Caco-2 (cell line): ENCODE results near the gene ZAP70. TPM values are rescaled to one million over a fixed set of nuclear protein-coding genes. Genes with fewer than 3 reads are reported as not detected.

Experiments used
- BruUV-seq: library from RNA; stranded (reverse); fragments of 400-500 nt; replicated peaks from 2 replicates; lab custom pipeline; 2021; lab: Mats Ljungman, UMichigan
- CTCF ChIA-PET: fragments of 300-600 bp; sonication (Branson Sonifier 250); formaldehyde crosslinking; loops from one replicate; lab custom pipeline; 2022; ENCODE audit warnings: antibody characterized with exemption; lab: Charles Lee
- POLR2A ChIA-PET: fragments of 300-600 bp; sonication (Branson Sonifier 250); formaldehyde crosslinking; loops from one replicate; lab custom pipeline; 2022; ENCODE audit warnings: antibody characterized with exemption; lab: Charles Lee
- DNase-seq, 2 experiments: peaks; one replicate each; pipeline versions ENCODE4 v3.0.0 to v3.0.0-alpha.2; 2020 to 2022
- H3K27me3 ChIP-seq: replicated peaks from 2 replicates; pipeline ENCODE4 v1.6.0; 2011; ENCODE audit warnings: low read length; ENCODE audit not compliant: control insufficient read depth, insufficient read depth
- H3K36me3 ChIP-seq: 2 replicates; pipeline ENCODE4 v1.5.1; 2011; ENCODE audit warnings: low read length; ENCODE audit not compliant: control insufficient read depth, insufficient read depth
- H3K4me1 ChIP-seq: fragments of 250-450 bp; sonication (Bioruptor Pico); 2 replicates; pipeline ENCODE4 v1.5.1; 2020; ENCODE audit warnings: mild to moderate bottlenecking
- H3K4me3 ChIP-seq: 2 replicates; pipeline ENCODE4 v1.5.1; 2011; ENCODE audit warnings: low read depth, mild to moderate bottlenecking, control low read depth, low read length
- H3K9me3 ChIP-seq: fragments of 250-450 bp; sonication (Bioruptor Pico); 2 replicates; pipeline ENCODE4 v1.5.1; 2020; ENCODE audit warnings: mild to moderate bottlenecking, moderate library complexity
- H3K27ac Mint-ChIP-seq: one replicate; pipeline ENCODE4 v1.8.0; 2022; ENCODE audit warnings: mixed read lengths; ENCODE audit not compliant: unreplicated experiment
- H3K27me3 Mint-ChIP-seq: one replicate; pipeline ENCODE4 v1.8.0; 2022; ENCODE audit warnings: mixed read lengths; ENCODE audit not compliant: insufficient read depth, unreplicated experiment
- H3K36me3 Mint-ChIP-seq: one replicate; pipeline ENCODE4 v1.8.0; 2022; ENCODE audit warnings: mild to moderate bottlenecking, mixed read lengths; ENCODE audit not compliant: insufficient read depth, unreplicated experiment
- H3K4me1 Mint-ChIP-seq: one replicate; pipeline ENCODE4 v1.8.0; 2022; ENCODE audit warnings: low read depth, mixed read lengths; ENCODE audit not compliant: unreplicated experiment
- H3K4me3 Mint-ChIP-seq: one replicate; pipeline ENCODE4 v1.8.0; 2022; ENCODE audit warnings: mild to moderate bottlenecking, moderate library complexity, mixed read lengths; ENCODE audit not compliant: unreplicated experiment
- H3K9me3 Mint-ChIP-seq: one replicate; pipeline ENCODE4 v1.8.0; 2022; ENCODE audit warnings: mixed read lengths; ENCODE audit not compliant: unreplicated experiment
- intact Hi-C: fragments of 100-400 bp; cut with micrococcal nuclease; formaldehyde crosslinking; loops from one replicate; pipeline ENCODE4 v1.10.0; 2022; ENCODE audit not compliant: unreplicated experiment
- total RNA-seq: library from RNA; stranded (reverse); gene quantifications from 2 replicates; pipeline ENCODE4 v1.2.3, GENCODE V29; 2022
- TF ChIP-seq, protein P1 (sequence below), 2 experiments: fragments of 200-600 bp in 1 of 2; IDR thresholded peaks; 1 replicate in 1 of 2; 2 replicates in 1 of 2; pipeline versions ENCODE4 v1.5.1 to v1.8.0; 2011 to 2022; ENCODE audit warnings: antibody characterized with exemption in 1 of 2, control low read depth in 1 of 2, inconsistent platforms in 1 of 2, low read depth in 1 of 2, low read length in 1 of 2, mild to moderate bottlenecking in 1 of 2, moderate library complexity in 1 of 2; ENCODE audit not compliant: insufficient read depth in 1 of 2, severe bottlenecking in 1 of 2, unreplicated experiment in 1 of 2

Gene ZAP70
- total RNA-seq, 1 experiment from 2014 or later = 0.82 TPM

DNA sequence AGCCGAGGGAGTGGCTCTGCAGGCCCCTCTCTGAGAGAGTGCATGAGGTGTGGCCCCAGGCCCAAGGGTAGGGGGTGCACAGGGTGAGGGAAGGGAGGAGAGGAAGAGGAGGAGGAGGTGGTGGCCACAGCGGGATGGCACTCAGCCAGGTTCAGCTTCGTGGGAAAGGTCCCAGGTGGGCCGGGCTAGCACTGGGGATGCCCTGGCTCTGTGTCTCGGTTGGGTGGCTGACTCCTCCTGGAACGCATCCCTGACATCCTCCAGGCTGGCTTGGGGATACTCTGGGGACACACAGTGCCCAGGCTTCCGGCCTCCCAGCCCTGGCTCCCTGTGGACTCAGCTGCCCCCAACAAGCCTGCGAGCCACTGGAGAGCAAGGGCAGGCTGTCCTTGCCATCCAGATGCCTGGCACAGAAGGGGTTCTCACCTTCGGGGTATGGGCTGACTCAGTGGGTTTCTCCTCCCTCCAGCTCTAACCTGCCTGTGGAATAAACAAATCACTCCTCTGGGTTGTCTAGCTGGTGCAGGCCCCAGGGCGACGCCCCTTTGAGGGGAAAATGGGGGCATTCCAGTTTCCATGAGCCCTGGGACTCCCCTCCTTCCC, 582 bp upstream of the ZAP70 start:
- DNase-seq = no peak
- Mint-ChIP-seq H3K9me3 (no peaks in the 10 kb centered on the region), H3K4me1 (peaks cover 34% of the 10 kb centered on the region), H3K27me3 (no peaks in the 10 kb centered on the region), H3K27ac (peak overlapping the region; percentile 48), H3K36me3 (no peaks in the 10 kb centered on the region), H3K4me3 (no peak overlapping the region)
- ChIA-PET POLR2A (no interaction called here), CTCF (interaction anchor here (2.1 kb wide), 1 partner anchor 13 kb away, joined by 5 read pairs; no protein-coding TSS in a partner anchor)
- H3K9me3 ChIP-seq = no peaks in the 10 kb centered on the region
- intact Hi-C loops = no loop called here
- H3K4me3 ChIP-seq = no peak overlapping the region
- H3K27me3 ChIP-seq = no peaks in the 10 kb centered on the region
- no peaks in the 10 kb centered on the region for H3K36me3 ChIP-seq
- no TSS peak for BruUV-seq
- peaks cover 30% of the 10 kb centered on the region for H3K4me1 ChIP-seq
- TF ChIP-seq, protein P1, sequence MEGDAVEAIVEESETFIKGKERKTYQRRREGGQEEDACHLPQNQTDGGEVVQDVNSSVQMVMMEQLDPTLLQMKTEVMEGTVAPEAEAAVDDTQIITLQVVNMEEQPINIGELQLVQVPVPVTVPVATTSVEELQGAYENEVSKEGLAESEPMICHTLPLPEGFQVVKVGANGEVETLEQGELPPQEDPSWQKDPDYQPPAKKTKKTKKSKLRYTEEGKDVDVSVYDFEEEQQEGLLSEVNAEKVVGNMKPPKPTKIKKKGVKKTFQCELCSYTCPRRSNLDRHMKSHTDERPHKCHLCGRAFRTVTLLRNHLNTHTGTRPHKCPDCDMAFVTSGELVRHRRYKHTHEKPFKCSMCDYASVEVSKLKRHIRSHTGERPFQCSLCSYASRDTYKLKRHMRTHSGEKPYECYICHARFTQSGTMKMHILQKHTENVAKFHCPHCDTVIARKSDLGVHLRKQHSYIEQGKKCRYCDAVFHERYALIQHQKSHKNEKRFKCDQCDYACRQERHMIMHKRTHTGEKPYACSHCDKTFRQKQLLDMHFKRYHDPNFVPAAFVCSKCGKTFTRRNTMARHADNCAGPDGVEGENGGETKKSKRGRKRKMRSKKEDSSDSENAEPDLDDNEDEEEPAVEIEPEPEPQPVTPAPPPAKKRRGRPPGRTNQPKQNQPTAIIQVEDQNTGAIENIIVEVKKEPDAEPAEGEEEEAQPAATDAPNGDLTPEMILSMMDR (IDR thresholded peaks at IDR 0.05; ENCODE audit: insufficient read depth in 1 of 2, low read depth in 1 of 2, low read length in 1 of 2, severe bottlenecking in 1 of 2, unreplicated experiment in 1 of 2) = no peak

GRCh38 chr2:97714084-97714949, 941 bp downstream of the ZAP70 start:
- Mint-ChIP-seq H3K4me1 (peaks cover 34% of the 10 kb centered on the region), H3K4me3 (no peak overlapping the region), H3K27ac (no peak overlapping the region), H3K36me3 (no peaks in the 10 kb centered on the region), H3K9me3 (no peaks in the 10 kb centered on the region), H3K27me3 (no peaks in the 10 kb centered on the region)
- POLR2A ChIA-PET = interaction anchor here (0.5 kb wide), 1 partner anchor 750 kb away, joined by 3 read pairs; no protein-coding TSS in a partner anchor
- BruUV-seq = no TSS peak
- TF ChIP-seq, protein P1 (IDR thresholded peaks at IDR 0.05; ENCODE audit: insufficient read depth in 1 of 2, low read depth in 1 of 2, low read length in 1 of 2, severe bottlenecking in 1 of 2, unreplicated experiment in 1 of 2) = no peak
- Histone ChIP-seq H3K36me3 (no peaks in the 10 kb centered on the region), H3K27me3 (no peaks in the 10 kb centered on the region), H3K9me3 (no peaks in the 10 kb centered on the region), H3K4me3 (no peak overlapping the region), H3K4me1 (peaks cover 30% of the 10 kb centered on the region)
- DNase-seq = peak in 1 of 2 experiments; percentile 30
- CTCF ChIA-PET = no interaction called here
- intact Hi-C loops = no loop called here

GRCh38 chr2:97714950-97715652, 1.7 kb downstream of the ZAP70 start:
- ChIA-PET POLR2A (interaction anchor here (0.5 kb wide), 1 partner anchor 750 kb away, joined by 3 read pairs; no protein-coding TSS in a partner anchor), CTCF (no interaction called here)
- no peak overlapping the region for H3K4me3 ChIP-seq
- Mint-ChIP-seq H3K4me1 (peaks cover 30% of the 10 kb centered on the region), H3K27ac (no peak overlapping the region), H3K9me3 (no peaks in the 10 kb centered on the region), H3K36me3 (no peaks in the 10 kb centered on the region), H3K27me3 (no peaks in the 10 kb centered on the region), H3K4me3 (no peak overlapping the region)
- H3K27me3 ChIP-seq = no peaks in the 10 kb centered on the region
- TF ChIP-seq, protein P1 (IDR thresholded peaks at IDR 0.05; ENCODE audit: insufficient read depth in 1 of 2, low read depth in 1 of 2, low read length in 1 of 2, severe bottlenecking in 1 of 2, unreplicated experiment in 1 of 2) = no peak
- intact Hi-C loops = no loop called here
- no peaks in the 10 kb centered on the region for H3K36me3 ChIP-seq
- peaks cover 30% of the 10 kb centered on the region for H3K4me1 ChIP-seq
- BruUV-seq = no TSS peak
- H3K9me3 ChIP-seq = no peaks in the 10 kb centered on the region
- DNase-seq = peak in 1 of 2 experiments; percentile 25
